ENCODE measurements around the gene KIAA0586. TPM values are rescaled to one million over a fixed set of nuclear protein-coding genes. Genes with fewer than 3 reads are reported as not detected.

KIAA0586 gene
- total and polyA plus RNA-seq, 9 of the 15 experiments (the other 6 are each of a cell fraction or from before 2014, with no cell fraction given) = 11.2 to 30.9 (median 22.6) TPM

GRCh38 chr14:58584383-58584782 is 156.9 kb downstream of the KIAA0586 start:
- Histone ChIP-seq H3K4me1 (replicated peaks in 1 of 2; ENCODE audit: control insufficient read depth in 2 of 2, insufficient read depth in 2 of 2, low read length in 2 of 2) (no peaks in the 10 kb centered on the region), H3K36me3 (ENCODE audit: control insufficient read depth, insufficient read depth, low read length) (no peaks in the 10 kb centered on the region), H3K9ac (ENCODE audit: insufficient read depth in 1 of 2, low read depth in 2 of 2, low read length in 2 of 2) (no peak overlapping the region), H3K9me1 (ENCODE audit: control insufficient read depth, insufficient read depth, low read length) (no peaks in the 10 kb centered on the region), H2AFZ (ENCODE audit: low read depth, low read length) (no peak overlapping the region), H3K27me3 (ENCODE audit: control insufficient read depth in 2 of 2, insufficient read depth in 2 of 2, low read length in 2 of 2) (0 out of 5 replicates have a peak, but pooled peaks cover 0 to 4% of the 10 kb centered on the region in 2 experiments), H4K20me1 (replicated peaks; ENCODE audit: control insufficient read depth, insufficient read depth, low read length) (no peaks in the 10 kb centered on the region), H3K4me3 (no peak overlapping the region), H3K79me2 (ENCODE audit: control insufficient read depth, insufficient read depth, low read length) (no peaks in the 10 kb centered on the region), H3K9me3 (replicated peaks; ENCODE audit: control insufficient read depth, insufficient read depth, low read depth, low read length) (no peaks in the 10 kb centered on the region), H3K4me2 (ENCODE audit: insufficient read depth, low read length) (no peak overlapping the region), H3K27ac (ENCODE audit: extremely low read depth, low read depth, low read length) (no peak overlapping the region)
- intact Hi-C loops (cut with micrococcal nuclease) = no loop called here
- ATAC-seq = no peak
- BruUV-seq (replicated peaks) = no TSS peak
- no peak for DNase-seq (ENCODE audit: extremely low read depth in 1 of 4, low spot score in 3 of 4)
- FAIRE-seq = no peak
- ChIA-PET CTCF (ENCODE audit: low intra/inter-chr PET ratio) (no interaction called here), POLR2A (no interaction called here)
- in situ Hi-C loops (cut with MboI) = no loop called here
- WGBS (ENCODE audit: insufficient coverage, low coverage, missing lambda C conversion rate) = 0% methylated on average over 1 of the region's 1 CpG
- TF ChIP-seq ASH1L (IDR thresholded peaks at IDR 0.05; ENCODE audit: borderline replicate concordance, low read depth, partially characterized antibody) (no peak), ARID3B (CRISPR knock-in tag; IDR thresholded peaks at IDR 0.05; ENCODE audit: borderline replicate concordance) (no peak), ZFX (CRISPR knock-in tag; IDR thresholded peaks at IDR 0.05) (no peak), ZBTB11 (CRISPR knock-in tag; IDR thresholded peaks at IDR 0.05) (no peak), FOXJ2 (tag; IDR thresholded peaks at IDR 0.05) (no peak), ZNF507 (tag; conservative IDR thresholded peaks at IDR 0.05) (no peak), DLX4 (CRISPR knock-in tag; IDR thresholded peaks at IDR 0.05) (no peak), SIRT6 (IDR thresholded peaks at IDR 0.05; ENCODE audit: low read depth, low read length) (no peak), ATF6 (CRISPR knock-in tag; IDR thresholded peaks at IDR 0.05) (no peak), ZNF717 (CRISPR knock-in tag; IDR thresholded peaks at IDR 0.05) (no peak)
